Measurements from ENCODE around the gene TMEM144. TPM values are rescaled to one million over a fixed set of nuclear protein-coding genes. Genes with fewer than 3 reads are reported as not detected.

The TMEM144 gene
- total RNA-seq, 1 experiment from 2014 or later, result 3.4 TPM

GRCh38 chr4:158170691-158171561 lies 39.4 kb upstream of the TMEM144 start:
- Histone ChIP-seq H3K79me2 (ENCODE audit: insufficient read depth, low read length) (no peaks in the 10 kb centered on the region), H2BK20ac (ENCODE audit: low read depth, low read length, poor library complexity, severe bottlenecking) (no peak overlapping the region), H4K20me1 (ENCODE audit: control insufficient read depth, insufficient read depth, insufficient read length) (no peaks in the 10 kb centered on the region), H3K9ac (ENCODE audit: extremely low read depth, insufficient read length, low read length) (no peak overlapping the region), H3K14ac (ENCODE audit: insufficient read depth, low read length) (no peak overlapping the region), H3K79me1 (ENCODE audit: insufficient read depth, low read depth, low read length, poor library complexity, severe bottlenecking) (no peaks in the 10 kb centered on the region), H3K56ac (ENCODE audit: insufficient read length, low read depth, low read length) (no peak overlapping the region), H2AK5ac (ENCODE audit: insufficient read length, low read length) (no peak overlapping the region), H2BK5ac (ENCODE audit: insufficient read length, low read length) (no peak overlapping the region), H2BK15ac (ENCODE audit: low read depth, low read length) (no peak overlapping the region), H2BK12ac (ENCODE audit: insufficient read length, low read depth, low read length) (no peak overlapping the region), H2AFZ (ENCODE audit: low read length) (no peak overlapping the region), H4K5ac (ENCODE audit: insufficient read length, low read depth, low read length) (no peak overlapping the region), H3K4me2 (ENCODE audit: insufficient read depth, insufficient read length, low read length) (no peak overlapping the region), H2BK120ac (ENCODE audit: low read depth, low read length, poor library complexity, severe bottlenecking) (no peak overlapping the region), H3K27me3 (ENCODE audit: insufficient read depth, low read length) (no peaks in the 10 kb centered on the region), H3K9me3 (ENCODE audit: control insufficient read depth, low read depth, low read length) (no peaks in the 10 kb centered on the region), H3K18ac (ENCODE audit: insufficient read length, low read depth, low read length) (no peak overlapping the region), H3K27ac (ENCODE audit: insufficient read length, low read depth, low read length) (no peak overlapping the region), H3K4ac (ENCODE audit: low read depth, low read length) (no peak overlapping the region), H3K4me1 (ENCODE audit: insufficient read depth, low read length) (no peaks in the 10 kb centered on the region), H3K23me2 (ENCODE audit: insufficient read length, low read depth, low read length, poor library complexity, severe bottlenecking) (no peaks in the 10 kb centered on the region), H3K23ac (ENCODE audit: insufficient read length, low read depth, low read length) (no peak overlapping the region), H4K8ac (replicated peaks; ENCODE audit: insufficient read length, low read depth, low read length) (no peak overlapping the region), H3T11ph (ENCODE audit: low read length) (no peak overlapping the region), H4K91ac (ENCODE audit: insufficient read length, low read depth, low read length) (no peak overlapping the region)
- Mint-ChIP-seq H3K27ac (no peak overlapping the region), H3K9me3 (no peaks in the 10 kb centered on the region), H3K4me3 (no peak overlapping the region), H3K36me3 (ENCODE audit: insufficient read depth in 1 of 3, low read depth in 3 of 3) (no peaks in the 10 kb centered on the region), H3K27me3 (ENCODE audit: low read depth) (no peaks in the 10 kb centered on the region), H3K4me1 (peaks cover 6 to 8% of the 10 kb centered on the region in 2 experiments; a peak in 3 of 4 replicates)
- DNase-seq, result peak; percentile 60
- WGBS (ENCODE audit: extremely low coverage, insufficient read length, low lambda C conversion rate), result no CpG with 5 or more reads among the region's 42 CpGs
- TF ChIP-seq CTCF (conservative IDR thresholded peaks at IDR 0.05), result peak; percentile 75

Measured in H9 (cell line).